Superior temporal gyrus (tissue), 1 donor: Measurements from ENCODE around the gene NUP93.
A peak's percentile ranks its signal among the peaks of the same experiment; 100 is the strongest.
"Not testable (repeated sequence)": the region's sequence is repeated elsewhere in the genome, so short reads cannot be mapped to it uniquely, and the experiment has no call there.

ENCODE experiments used
- DNase-seq: peaks from one replicate; pipeline ENCODE4 v3.0.0-alpha.2; 2016; ENCODE audit errors: extremely low spot score

The NUP93 gene

DNA sequence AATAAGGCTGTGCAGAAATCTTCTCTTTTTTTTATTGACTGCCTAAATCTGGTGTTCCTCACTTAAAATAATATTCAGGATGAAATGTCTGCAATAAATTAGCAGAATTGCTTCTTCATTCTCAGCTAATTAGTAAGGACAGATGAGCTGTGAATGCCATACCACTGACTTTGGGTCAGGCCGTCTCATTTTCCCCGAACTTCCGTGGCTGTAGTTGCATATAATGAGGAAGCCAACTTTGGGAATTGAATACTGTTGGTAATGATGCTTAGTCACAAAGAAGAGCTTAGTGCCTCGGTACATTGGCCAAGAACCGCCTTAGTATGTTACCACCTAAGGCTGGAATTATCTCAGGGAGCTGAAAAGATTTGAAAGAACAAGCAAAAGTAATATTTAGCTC, 47.6 kb downstream of the NUP93 start:
- no peak for DNase-seq

DNA sequence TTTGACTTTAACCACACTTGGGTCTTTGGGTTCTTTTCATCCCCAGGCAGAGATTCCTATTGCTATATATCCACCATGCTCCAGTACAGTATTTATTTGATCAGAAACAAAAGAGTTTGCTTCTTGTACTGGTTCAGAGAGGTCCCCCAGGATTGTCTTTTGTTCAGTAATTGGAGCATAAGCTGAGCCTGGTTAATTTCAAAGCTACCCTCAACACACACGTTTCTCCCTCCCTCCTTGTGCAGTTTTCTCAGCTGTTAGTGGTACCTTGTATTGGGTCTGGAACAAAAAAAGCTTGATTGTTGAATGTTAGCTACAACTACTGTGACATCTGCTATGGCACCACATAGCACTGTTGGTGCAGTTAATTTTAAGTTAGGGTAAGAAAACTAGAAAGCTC, 50.0 kb downstream of the NUP93 start:
- no peak for DNase-seq

GRCh38 chr16:56780646-56781045, 50.7 kb downstream of the NUP93 start:
- DNase-seq, result no peak

- peak; percentile 41 for DNase-seq
Observed at GRCh38 chr16:56781528-56781961, 51.6 kb downstream of the NUP93 start.

- no peak for DNase-seq
Observed at GRCh38 chr16:56783344-56783743, 53.4 kb downstream of the NUP93 start.

DNA sequence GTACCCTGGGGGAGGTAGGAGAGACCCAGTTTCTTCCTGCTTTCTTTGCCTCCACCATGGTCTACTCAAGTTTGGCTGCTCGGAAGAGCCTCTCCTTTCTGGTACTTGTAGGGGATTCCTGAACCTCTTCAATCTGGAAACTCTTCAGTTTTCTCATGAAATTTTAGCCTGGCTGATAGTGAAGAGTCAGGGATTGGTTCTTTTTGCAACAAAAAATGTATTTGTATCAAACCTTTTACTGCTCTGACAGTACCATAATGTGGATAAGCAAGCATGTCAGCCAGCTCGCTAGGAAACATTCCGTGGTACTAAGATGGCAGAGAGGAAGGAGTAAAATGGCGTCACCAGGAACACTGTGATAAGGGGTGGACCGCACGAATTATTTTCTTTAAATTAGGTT, 55.4 kb downstream of the NUP93 start:
- no peak for DNase-seq

DNA sequence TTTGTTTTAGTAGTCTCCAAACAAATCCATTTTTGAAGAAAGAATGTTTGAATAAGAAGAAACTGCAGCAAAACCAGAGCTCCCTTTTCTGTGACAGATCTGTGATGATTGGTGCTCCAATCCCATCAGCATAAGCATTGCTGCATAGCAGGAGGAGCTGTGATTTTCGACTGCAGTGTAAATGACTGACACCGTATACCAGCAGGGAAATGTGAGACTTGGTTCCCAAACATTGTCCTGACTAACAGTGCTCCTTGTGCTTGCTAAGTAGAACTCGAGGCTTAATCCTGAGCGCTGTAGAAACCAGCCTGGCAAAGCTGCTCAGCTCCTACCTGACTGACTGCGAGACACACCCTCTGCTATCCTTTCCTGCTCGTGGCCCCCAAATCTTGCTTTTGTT, 57.2 kb downstream of the NUP93 start:
- peak; percentile 45 for DNase-seq

DNA sequence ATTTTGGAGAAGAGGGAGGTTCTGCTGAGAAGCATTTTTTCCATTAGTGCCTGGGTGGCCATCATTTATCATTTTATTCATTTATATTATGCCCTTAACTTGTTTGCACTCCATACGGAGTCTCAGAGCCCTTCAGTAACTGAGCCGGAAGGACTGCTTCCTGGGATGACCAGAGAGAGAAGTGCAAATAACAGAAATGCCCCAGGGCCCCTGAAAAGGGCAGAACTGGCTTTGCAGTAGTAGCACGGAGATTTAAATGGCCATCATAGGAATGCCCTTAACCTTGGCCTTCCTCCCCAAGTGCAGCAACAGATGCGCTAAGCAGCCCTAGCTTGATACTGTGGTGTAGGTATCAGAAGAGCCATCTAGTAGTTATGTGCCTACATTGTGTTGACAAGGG, 58.5 kb downstream of the NUP93 start:
- DNase-seq, result no peak

- peak; percentile 60 for DNase-seq
Observed at GRCh38 chr16:56789360-56789759, 59.4 kb downstream of the NUP93 start.

- no peak for DNase-seq
Observed at GRCh38 chr16:56792967-56793366, 63.0 kb downstream of the NUP93 start.

DNA sequence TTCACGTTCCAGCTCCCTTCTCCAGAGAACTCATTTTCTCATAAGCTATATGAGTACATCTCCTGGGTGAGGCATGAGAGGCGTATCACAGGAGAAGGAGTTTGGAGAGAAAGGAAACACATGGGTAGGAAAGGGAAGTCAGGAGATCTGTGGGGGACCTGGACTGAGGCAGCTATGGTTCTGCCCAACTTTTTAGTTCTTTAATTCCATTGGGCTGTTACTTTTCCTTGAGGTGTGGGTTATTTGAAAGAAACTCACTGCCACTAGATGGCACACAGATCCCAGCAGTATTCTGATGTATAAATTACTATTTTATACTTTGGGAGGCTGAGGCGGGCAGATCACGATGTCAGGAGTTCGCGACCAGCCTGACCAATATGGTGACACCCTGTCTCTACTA, 63.6 kb downstream of the NUP93 start:
- no peak for DNase-seq

DNA sequence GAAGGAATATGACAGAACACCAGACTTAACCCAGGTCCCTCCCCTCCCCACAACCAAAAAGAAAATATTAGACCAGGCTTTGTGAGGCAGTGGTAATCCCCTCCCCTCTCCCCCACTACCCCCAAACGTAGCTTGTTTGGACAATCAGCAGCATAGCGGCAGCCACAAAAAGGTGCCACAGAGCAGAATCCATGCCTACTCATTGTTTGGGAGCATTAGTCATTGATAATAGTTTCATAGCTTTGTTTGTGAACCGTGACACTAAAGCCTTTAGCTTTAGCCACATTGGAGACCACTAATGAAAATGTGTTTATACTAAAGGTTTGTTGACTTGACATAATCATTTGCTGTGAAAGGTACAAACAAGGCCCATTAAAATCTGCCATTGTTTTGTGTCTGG, 65.1 kb downstream of the NUP93 start:
- DNase-seq, result no peak

- DNase-seq, result not testable (repeated sequence)
Observed at GRCh38 chr16:56797038-56797437, 67.1 kb downstream of the NUP93 start.

GRCh38 chr16:56797861-56798260, 67.9 kb downstream of the NUP93 start:
- no peak for DNase-seq

GRCh38 chr16:56798955-56799354, 69.0 kb downstream of the NUP93 start:
- no peak for DNase-seq

DNA sequence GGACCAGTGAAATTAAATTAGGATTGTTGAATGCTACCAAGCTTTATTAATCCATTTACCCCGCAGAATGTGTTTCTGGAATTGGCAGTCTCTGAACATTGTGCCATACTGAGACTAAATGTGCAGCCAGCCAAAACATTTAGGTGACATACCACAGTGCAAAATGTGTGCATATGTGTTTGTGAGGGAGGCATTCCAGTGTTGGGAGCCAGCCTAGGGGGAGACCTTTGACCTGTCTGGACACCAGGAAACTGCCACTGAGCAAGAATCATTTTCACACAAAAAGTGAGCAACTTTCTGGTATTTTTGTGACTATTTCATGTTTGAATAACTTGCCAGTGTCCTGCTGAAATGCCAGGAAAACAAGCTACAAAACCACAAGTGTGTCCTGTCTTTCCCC, 70.4 kb downstream of the NUP93 start:
- no peak for DNase-seq

DNA sequence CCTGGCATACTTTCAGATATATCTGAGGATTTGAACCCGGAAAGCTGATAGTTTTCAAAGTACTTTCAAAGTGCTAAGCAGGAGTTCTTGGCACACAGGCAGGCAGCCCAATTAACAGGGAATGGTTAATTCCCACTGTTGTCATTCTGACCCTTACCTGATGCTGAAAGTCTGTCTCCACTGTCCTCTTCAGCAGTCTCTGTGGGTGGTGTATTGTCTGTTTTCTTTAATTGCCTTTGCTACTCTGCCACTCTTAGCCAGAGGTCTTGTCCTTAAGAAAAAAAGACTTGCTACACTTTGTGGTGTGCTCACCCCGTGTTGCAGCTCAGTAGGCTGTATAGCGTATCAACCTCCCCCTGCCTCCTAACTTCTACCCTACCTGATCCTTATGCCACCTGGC, 71.8 kb downstream of the NUP93 start:
- no peak for DNase-seq

DNA sequence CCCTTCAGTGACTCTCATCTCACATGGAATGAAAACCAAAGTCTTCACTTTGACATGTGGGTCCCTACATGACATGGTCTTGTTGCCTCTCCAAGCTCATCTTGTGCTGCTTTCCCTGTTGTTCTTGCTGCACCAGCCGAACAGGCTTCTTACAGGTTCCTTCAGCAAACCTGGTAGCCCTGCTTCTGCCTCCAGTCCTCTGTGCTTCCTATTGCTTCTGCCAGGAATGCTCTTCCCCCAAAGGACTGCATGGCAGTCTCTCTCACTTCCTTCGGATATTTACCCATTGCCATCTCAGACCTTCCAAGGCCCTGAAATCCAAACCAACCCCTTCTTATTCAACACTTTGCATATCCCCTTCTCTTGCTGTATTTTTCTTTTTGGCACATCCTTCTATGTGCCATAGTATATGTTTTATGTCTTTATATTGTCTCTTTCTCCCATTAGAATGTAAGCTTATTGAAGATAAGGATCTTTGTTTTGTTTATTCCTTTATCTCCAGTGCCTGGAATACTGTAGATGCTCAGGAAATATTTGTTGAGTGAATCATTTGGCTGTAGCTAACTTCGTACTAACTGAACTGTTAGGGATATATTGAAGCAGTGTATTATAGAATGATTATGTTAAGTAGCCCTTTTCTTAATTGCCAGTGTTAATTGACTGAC, 77.2 kb downstream of the NUP93 start:
- DNase-seq, result no peak

GRCh38 chr16:56807676-56808067, 77.7 kb downstream of the NUP93 start:
- not testable (repeated sequence) for DNase-seq

DNA sequence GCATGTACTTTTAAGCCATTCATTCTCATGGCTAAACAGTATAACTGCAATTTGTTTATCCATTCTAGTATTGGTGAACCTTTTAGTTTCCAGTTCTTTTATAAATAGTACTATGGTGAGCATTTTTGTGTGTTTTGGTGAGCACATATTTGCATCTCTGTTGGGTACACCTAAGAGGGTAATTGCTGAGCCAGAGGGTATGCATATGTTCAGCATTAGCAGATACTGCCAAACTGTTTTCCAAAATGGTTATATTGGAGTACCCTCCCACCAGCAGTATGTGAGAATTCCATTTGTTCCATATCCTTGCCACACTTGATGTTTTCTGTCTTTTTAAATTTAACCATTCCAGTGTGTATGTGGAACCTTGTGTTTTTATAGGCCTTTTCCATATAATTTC, 81.0 kb downstream of the NUP93 start:
- no peak for DNase-seq

GRCh38 chr16:56811602-56812001, 81.7 kb downstream of the NUP93 start:
- DNase-seq, result not testable (repeated sequence)

DNA sequence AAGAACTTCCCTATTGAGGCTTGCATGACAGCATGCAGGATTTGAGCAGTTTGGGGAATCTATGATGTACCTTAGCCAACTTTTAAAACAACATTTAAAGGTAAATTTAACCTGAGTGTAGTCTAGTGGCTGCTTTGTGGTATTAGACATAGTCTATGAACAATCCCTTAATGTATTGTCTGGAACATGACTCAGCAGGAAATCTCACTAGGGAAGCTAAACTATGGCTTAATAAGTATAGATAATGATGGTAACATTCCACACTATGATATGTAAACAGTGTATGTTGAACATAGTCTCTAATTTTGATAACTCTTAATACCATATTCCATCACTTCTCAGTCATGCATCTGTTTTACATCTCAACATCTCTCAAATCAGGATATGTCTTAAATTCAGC, 83.0 kb downstream of the NUP93 start:
- DNase-seq, result no peak

DNA sequence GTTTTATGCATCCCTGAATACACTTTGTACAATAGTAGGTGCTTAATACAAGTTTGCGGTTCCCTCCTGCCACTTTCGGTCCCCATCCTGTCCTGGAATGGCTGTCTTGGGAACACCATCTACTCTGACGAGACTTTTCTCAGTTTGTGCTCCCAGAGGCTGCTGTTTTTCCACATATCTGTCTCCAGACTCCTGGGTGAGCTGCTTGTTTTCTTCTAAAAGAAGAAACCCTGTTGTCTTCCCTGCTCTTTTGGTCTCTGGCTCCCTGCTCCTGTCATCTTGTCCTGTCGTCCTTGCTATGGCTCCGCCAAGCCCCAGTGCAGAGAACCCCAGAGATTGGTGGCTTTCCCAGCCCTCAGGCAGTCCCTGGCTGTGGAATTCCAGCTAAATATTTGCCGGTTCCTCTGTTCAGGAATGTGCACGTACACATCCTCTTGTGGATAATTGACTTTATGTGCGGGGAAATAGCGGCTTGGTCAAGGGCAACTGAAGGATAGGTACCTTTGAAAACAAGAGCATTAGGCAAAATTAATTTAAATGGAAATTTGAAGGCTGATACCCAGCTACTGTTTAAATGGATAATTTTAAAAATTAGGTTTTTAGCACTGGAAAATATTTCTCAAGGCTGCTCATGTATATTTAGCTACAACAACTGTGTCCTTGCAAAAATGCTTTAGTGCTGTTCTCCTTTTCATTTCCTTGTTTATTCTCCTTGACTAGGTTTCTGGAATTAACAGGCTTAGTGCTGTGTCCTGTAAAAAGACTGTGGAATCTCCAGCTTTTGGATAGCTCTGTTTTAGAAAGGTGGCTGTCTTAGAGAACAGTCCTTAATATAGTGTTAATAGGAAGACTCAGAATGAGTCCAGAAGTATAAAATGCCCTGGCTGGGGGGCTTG, 84.9 kb downstream of the NUP93 start:
- DNase-seq, result no peak
